HEK293T (cell line): ENCODE data around the gene SRRM3.
"Not testable (repeated sequence)": the region's sequence is repeated elsewhere in the genome, so short reads cannot be mapped to it uniquely, and the experiment has no call there.

Source experiments
- CTCF ChIA-PET: fragments of 350-600 bp; formaldehyde crosslinking; extraction: SDS; loops from one replicate; lab custom pipeline; 2021; ENCODE audit warnings: antibody characterized with exemption, inconsistent platforms; lab: Yijun Ruan, JAX
- POLR2A ChIA-PET: fragments of 350-600 bp; formaldehyde crosslinking; extraction: SDS; loops from one replicate; lab custom pipeline; 2020; ENCODE audit warnings: antibody characterized with exemption, inconsistent platforms; lab: Yijun Ruan, JAX
- DNase-seq: peaks from one replicate; pipeline ENCODE4 v3.0.0; 2012; ENCODE audit warnings: mixed read lengths; ENCODE audit errors: extremely low spot score
- ARNT ChIP-seq: fragments of 450-650 bp; IDR thresholded peaks from 2 replicates; pipeline ENCODE4 v1.6.1; 2017; ENCODE audit warnings: mild to moderate bottlenecking
- BHLHE40 ChIP-seq: fragments of 450-650 bp; IDR thresholded peaks from 2 replicates; pipeline ENCODE4 v1.6.1; 2016; ENCODE audit warnings: mild to moderate bottlenecking, moderate library complexity, borderline replicate concordance
- CTBP1 ChIP-seq: fragments of 450-650 bp; IDR thresholded peaks from 2 replicates; pipeline ENCODE4 v1.6.1; 2016; ENCODE audit warnings: borderline replicate concordance
- ELF4 ChIP-seq: fragments of 450-650 bp; IDR thresholded peaks from 2 replicates; pipeline ENCODE4 v1.6.1; 2017; ENCODE audit warnings: antibody characterized with exemption
- FOXA1 ChIP-seq: fragments of 450-650 bp; IDR thresholded peaks from 2 replicates; pipeline ENCODE4 v1.6.1; 2016; ENCODE audit warnings: mild to moderate bottlenecking
- FOXK2 ChIP-seq: fragments of 450-650 bp; IDR thresholded peaks from 2 replicates; pipeline ENCODE4 v1.6.1; 2016; ENCODE audit warnings: mild to moderate bottlenecking
- FOXM1 ChIP-seq: fragments of 450-650 bp; IDR thresholded peaks from 2 replicates; pipeline ENCODE4 v1.6.1; 2017; ENCODE audit warnings: mild to moderate bottlenecking, borderline replicate concordance
- HDGF ChIP-seq: fragments of 450-650 bp; IDR thresholded peaks from 2 replicates; pipeline ENCODE4 v1.6.1; 2017; ENCODE audit warnings: antibody characterized with exemption, borderline replicate concordance
- L3MBTL2 ChIP-seq: fragments of 450-650 bp; conservative IDR thresholded peaks from 2 replicates; pipeline ENCODE4 v1.6.1; 2016; ENCODE audit warnings: mild to moderate bottlenecking
- LEF1 ChIP-seq: fragments of 450-650 bp; IDR thresholded peaks from 2 replicates; pipeline ENCODE4 v1.6.1; 2017; ENCODE audit warnings: mild to moderate bottlenecking, borderline replicate concordance
- NFRKB ChIP-seq: fragments of 450-650 bp; IDR thresholded peaks from 2 replicates; pipeline ENCODE4 v1.6.1; 2016; ENCODE audit warnings: mild to moderate bottlenecking, moderate library complexity
- PKNOX1 ChIP-seq: fragments of 450-650 bp; IDR thresholded peaks from 2 replicates; pipeline ENCODE4 v1.6.1; 2016
- SP1 ChIP-seq: fragments of 450-650 bp; IDR thresholded peaks from 2 replicates; pipeline ENCODE4 v1.6.1; 2017
- SUZ12 ChIP-seq: fragments of 450-650 bp; IDR thresholded peaks from 2 replicates; pipeline ENCODE4 v1.6.1; 2016; ENCODE audit warnings: mild to moderate bottlenecking
- TARDBP ChIP-seq: fragments of 450-650 bp; IDR thresholded peaks from 2 replicates; pipeline ENCODE4 v1.6.1; 2016
- ZNF384 ChIP-seq: fragments of 450-650 bp; IDR thresholded peaks from 2 replicates; pipeline ENCODE4 v1.6.1; 2016

SRRM3 gene

GRCh38 chr7:76209310-76209709, 7.6 kb downstream of the SRRM3 start:
- POLR2A ChIA-PET: interaction anchor here (0.6 kb wide), 1 partner anchor 20 kb away, joined by 3 read pairs; no protein-coding TSS in a partner anchor
- CTCF ChIA-PET: interaction anchor here (0.7 kb wide), 1 partner anchor 25 kb away, joined by 3 read pairs; no protein-coding TSS in a partner anchor
- no peak for DNase-seq
- TF ChIP-seq PKNOX1: no peak
- TF ChIP-seq FOXK2: no peak
- TF ChIP-seq L3MBTL2: no peak
- no peak for TF ChIP-seq TARDBP
- no peak for TF ChIP-seq CTBP1
- TF ChIP-seq ARNT: no peak
- TF ChIP-seq FOXM1: no peak
- TF ChIP-seq SP1: no peak
- TF ChIP-seq BHLHE40: no peak
- TF ChIP-seq HDGF: no peak
- no peak for TF ChIP-seq NFRKB
- TF ChIP-seq FOXA1: no peak
- no peak for TF ChIP-seq LEF1
- TF ChIP-seq ELF4: no peak

- POLR2A ChIA-PET: no interaction called here
- CTCF ChIA-PET: interaction anchor here (0.6 kb wide), 1 partner anchor 679 kb away, joined by 5 read pairs; no protein-coding TSS in a partner anchor
Observed at GRCh38 chr7:76211216-76211615, 9.5 kb downstream of the SRRM3 start.

GRCh38 chr7:76215349-76215748, 13.7 kb downstream of the SRRM3 start:
- DNase-seq: not testable (repeated sequence)
- CTCF ChIA-PET: interaction anchor here (0.7 kb wide), 1 partner anchor 38 kb away, joined by 4 read pairs; no protein-coding TSS in a partner anchor

More at GRCh38 chr7:76211216-76211615, 9.5 kb downstream of the SRRM3 start:
- no peak for TF ChIP-seq SP1
- no peak for TF ChIP-seq NFRKB
- no peak for TF ChIP-seq FOXA1
- no peak for TF ChIP-seq TARDBP
- no peak for TF ChIP-seq HDGF
- TF ChIP-seq ELF4: no peak
- TF ChIP-seq SUZ12: no peak
- TF ChIP-seq ZNF384: no peak
- DNase-seq: no peak

GRCh38 chr7:76216381-76217082, 14.8 kb downstream of the SRRM3 start:
- TF ChIP-seq L3MBTL2 (no peak), SP1 (no peak), ELF4 (no peak), FOXM1 (no peak), FOXK2 (no peak), HDGF (no peak), BHLHE40 (no peak), LEF1 (no peak), SUZ12 (no peak), FOXA1 (no peak)
- ChIA-PET CTCF (interaction anchor here (0.5 kb wide), 1 partner anchor 18 kb away, joined by 4 read pairs; no protein-coding TSS in a partner anchor), POLR2A (no interaction called here)
- no peak for DNase-seq

More at GRCh38 chr7:76215349-76215748, 13.7 kb downstream of the SRRM3 start:
- POLR2A ChIA-PET: not testable (repeated sequence)

- POLR2A ChIA-PET: no interaction called here
- TF ChIP-seq BHLHE40 (no peak), FOXM1 (no peak), FOXK2 (no peak), ZNF384 (no peak), TARDBP (no peak)
- no peak for DNase-seq
- CTCF ChIA-PET: interaction anchor here (0.5 kb wide), 1 partner anchor 17 kb away, joined by 5 read pairs; no protein-coding TSS in a partner anchor
Observed at GRCh38 chr7:76217942-76218566, 16.4 kb downstream of the SRRM3 start.

- ChIA-PET CTCF (no interaction called here), POLR2A (interaction anchor here (1.1 kb wide), 1 partner anchor 15 kb away, joined by 3 read pairs; no protein-coding TSS in a partner anchor)
- no peak for DNase-seq
- TF ChIP-seq TARDBP (no peak), PKNOX1 (no peak), FOXA1 (no peak), HDGF (no peak), ELF4 (no peak), ARNT (no peak), SUZ12 (no peak), FOXK2 (no peak), SP1 (no peak), L3MBTL2 (no peak), NFRKB (no peak), BHLHE40 (no peak), CTBP1 (no peak), LEF1 (no peak), ZNF384 (no peak), FOXM1 (no peak)
Observed at GRCh38 chr7:76220185-76221057, 18.7 kb downstream of the SRRM3 start.
